GM03348 (cell line): Measurements from ENCODE around the gene RALGPS1.
"Not testable (repeated sequence)": the region's sequence is repeated elsewhere in the genome, so short reads cannot be mapped to it uniquely, and the experiment has no call there.

Source experiments
- DNase-seq: peaks from one replicate; pipeline ENCODE4 v3.0.0; 2012; ENCODE audit warnings: low spot score

Gene RALGPS1

GRCh38 chr9:127159949-127160610 is 245.5 kb downstream of the RALGPS1 start:
- DNase-seq, result no peak

- DNase-seq, result no peak
These were observed 246.6 kb downstream of the RALGPS1 start for GRCh38 chr9:127161081-127161624.

- no peak for DNase-seq
These were observed 247.7 kb downstream of the RALGPS1 start for GRCh38 chr9:127162046-127162863.

GRCh38 chr9:127162864-127163365 is 248.3 kb downstream of the RALGPS1 start:
- no peak for DNase-seq

GRCh38 chr9:127163409-127163808 is 248.8 kb downstream of the RALGPS1 start:
- peak; percentile 73 for DNase-seq

- DNase-seq, result no peak
These were observed 250.5 kb downstream of the RALGPS1 start for GRCh38 chr9:127165116-127165515.

- no peak for DNase-seq
These were observed 251.5 kb downstream of the RALGPS1 start for GRCh38 chr9:127166111-127166510.

GRCh38 chr9:127166651-127167524 is 252.3 kb downstream of the RALGPS1 start:
- peak; percentile 43 for DNase-seq

GRCh38 chr9:127167560-127168326 is 253.2 kb downstream of the RALGPS1 start:
- no peak for DNase-seq

- no peak for DNase-seq
These were observed 254.4 kb downstream of the RALGPS1 start for GRCh38 chr9:127168756-127169574.

GRCh38 chr9:127169575-127169883 is 254.9 kb downstream of the RALGPS1 start:
- no peak for DNase-seq

GRCh38 chr9:127170103-127170502 is 255.5 kb downstream of the RALGPS1 start:
- no peak for DNase-seq

GRCh38 chr9:127170652-127171051 is 256.1 kb downstream of the RALGPS1 start:
- no peak for DNase-seq

GRCh38 chr9:127171348-127171747 is 256.8 kb downstream of the RALGPS1 start:
- not testable (repeated sequence) for DNase-seq

GRCh38 chr9:127172066-127172707 is 257.6 kb downstream of the RALGPS1 start:
- no peak for DNase-seq

- DNase-seq, result no peak
These were observed 258.5 kb downstream of the RALGPS1 start for GRCh38 chr9:127173063-127173462.

- DNase-seq, result no peak
These were observed 260.1 kb downstream of the RALGPS1 start for GRCh38 chr9:127174386-127175318.

- no peak for DNase-seq
These were observed 260.7 kb downstream of the RALGPS1 start for GRCh38 chr9:127175319-127175715.

GRCh38 chr9:127175764-127176163 is 261.2 kb downstream of the RALGPS1 start:
- no peak for DNase-seq
